Embryonic facial prominence (tissue), 1 donor: Measurements from ENCODE around the gene SGCG.
"Not testable (repeated sequence)": the region's sequence is repeated elsewhere in the genome, so short reads cannot be mapped to it uniquely, and the experiment has no call there.

Experiments used
- DNase-seq: peaks from one replicate; pipeline ENCODE4 v3.0.0-alpha.2; 2016; ENCODE audit errors: extremely low spot score

The SGCG gene

DNA sequence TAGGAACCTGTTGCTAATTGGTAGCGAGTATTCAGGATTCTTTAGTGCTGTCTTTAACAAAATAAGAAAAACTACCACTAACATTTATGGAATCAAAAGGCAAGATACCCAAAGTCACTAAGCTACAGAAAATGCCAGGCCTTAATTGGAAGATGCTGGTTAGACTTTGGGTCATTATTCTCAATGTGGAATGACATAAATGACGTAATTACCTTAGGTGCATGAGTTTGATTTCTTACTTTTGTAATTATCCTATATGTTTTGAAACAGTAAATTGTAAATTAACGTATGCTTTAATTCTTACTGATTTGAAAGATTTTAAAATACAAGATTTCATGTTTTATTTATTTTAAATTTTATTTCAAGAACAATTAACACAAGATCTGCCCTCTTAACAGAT lies 25.0 kb downstream of the SGCG start:
- DNase-seq: no peak

DNA sequence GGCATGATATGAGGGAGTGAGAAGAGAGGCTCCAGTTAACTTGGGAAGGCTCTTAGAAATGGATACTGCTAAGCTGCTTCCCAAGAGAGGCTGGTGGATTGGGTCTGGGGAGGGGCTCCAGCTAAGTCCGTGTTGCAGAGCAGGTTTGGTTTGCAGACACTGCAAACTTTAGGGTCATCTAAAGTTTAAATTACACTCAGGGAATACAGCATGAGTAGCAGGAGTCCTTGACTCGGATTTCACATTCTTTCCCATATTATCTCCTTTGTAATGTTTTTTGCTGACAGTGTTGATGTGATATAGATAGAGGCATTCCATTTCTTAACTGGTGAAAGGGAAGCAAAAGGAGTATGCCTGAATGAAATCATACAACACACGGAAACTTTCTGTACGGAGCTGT lies 31.9 kb downstream of the SGCG start:
- DNase-seq: peak; percentile 31

DNA sequence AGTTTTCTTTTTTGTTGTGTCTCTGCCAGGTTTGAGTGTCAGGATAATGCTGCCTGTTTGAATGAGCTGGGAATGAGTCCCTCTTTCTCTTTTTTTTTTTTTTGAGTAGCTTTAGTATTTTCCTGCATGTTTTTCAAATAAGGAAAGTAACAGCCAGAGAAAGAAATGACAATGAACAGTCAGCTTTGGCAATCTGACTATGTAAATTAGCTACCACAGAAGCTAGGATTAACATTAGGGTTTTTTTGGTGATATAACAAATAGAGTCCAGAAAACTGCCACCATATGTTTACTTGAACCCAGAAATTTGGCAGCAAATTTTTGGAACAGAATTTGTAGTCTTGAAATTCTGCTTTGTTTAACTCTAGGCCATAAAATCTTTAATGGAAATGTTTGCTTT lies 50.5 kb downstream of the SGCG start:
- no peak for DNase-seq

DNA sequence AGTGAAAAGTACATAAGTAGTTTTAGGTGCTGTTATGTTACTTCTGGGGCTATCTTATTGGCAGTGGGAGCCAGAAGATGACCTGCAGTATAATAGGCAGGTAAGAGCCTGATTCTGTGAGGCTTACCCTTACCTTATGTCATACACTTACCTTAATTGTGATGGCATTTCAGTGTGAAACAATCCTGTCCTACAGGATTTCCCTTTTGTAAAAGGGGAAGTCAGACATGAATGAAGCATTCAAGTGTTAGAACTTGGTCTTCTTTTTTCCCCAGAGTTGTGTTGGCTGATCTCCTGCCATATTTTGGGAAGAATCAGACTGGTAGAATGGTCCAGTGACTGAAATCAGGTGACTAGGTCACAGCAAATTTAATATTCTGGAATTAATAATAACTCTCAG lies 55.2 kb downstream of the SGCG start:
- DNase-seq: no peak

DNA sequence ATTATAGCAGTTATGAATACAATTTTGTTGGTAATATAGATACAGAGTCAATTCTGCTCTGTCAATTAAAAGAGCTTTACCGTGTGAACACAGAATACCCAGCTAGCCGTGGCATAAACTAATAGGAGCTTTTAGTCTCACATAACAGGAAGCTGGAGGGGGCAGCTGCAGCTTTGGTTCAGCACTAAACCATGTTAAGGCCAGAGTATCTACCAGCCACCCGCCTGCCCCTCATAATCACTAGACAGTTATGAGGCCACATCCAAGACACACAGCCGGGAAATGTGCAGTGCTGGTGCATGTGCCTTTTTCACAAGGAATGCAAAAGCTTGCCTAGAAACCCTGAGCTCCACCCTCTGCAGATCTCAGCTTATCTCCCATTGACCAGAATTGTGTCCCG lies 62.3 kb downstream of the SGCG start:
- no peak for DNase-seq

DNA sequence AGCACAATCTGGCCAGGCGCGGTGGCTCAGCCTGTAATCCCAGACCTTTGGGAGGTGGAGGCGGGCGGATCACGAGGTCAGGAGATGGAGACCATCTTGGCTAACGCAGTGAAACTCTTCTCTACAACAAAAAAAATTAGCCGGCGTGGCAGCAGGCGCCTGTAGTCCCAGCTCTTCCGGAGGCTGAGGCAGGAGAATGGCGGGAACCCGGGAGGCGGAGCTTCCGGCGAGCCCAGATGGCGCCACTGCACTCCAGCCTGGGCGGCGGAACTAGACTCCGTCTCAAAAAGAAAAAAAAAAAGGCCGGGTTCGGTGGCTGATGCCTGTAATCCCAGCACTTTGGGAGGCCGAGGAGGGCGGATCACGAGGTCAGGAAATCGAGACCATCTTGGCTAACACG lies 67.6 kb downstream of the SGCG start:
- DNase-seq: not testable (repeated sequence)

DNA sequence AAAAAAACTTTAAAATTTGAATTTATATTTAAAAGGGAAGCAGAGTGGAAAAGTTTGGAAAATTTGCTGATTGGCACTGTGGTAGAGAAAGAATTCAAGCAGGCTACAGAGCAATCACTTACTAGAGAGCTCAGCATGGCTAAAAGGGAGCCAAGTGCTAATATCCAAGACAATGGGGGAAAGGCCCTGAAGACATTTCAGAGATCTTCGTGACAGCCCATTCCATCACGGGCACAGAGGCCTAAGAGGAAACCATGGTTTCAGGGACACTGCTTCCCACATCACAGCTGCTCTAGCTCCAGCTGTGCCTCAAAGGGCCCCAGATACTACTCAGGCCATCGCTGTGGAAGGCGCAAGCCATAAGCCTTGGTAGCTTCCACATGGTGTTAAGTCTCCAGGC lies 73.7 kb downstream of the SGCG start:
- no peak for DNase-seq

DNA sequence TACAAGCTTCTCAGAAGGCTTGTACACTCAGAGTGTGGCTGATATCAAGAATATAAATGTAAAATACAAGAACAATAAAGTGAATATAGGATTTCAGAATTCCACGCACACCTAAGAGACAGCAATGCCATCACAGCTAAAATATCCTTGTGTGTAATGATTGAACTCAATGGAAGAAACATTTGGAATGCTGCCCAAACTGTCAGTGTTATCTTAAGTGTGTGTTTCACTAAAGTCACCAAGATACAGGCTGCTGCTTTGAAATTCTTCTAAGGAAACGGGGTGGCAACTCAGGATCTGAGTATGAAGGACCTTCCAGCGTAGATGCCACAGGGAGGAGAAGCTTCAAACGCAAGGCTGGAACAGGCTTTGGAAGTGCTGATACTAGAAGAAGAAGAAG lies 86.8 kb downstream of the SGCG start:
- DNase-seq: no peak

DNA sequence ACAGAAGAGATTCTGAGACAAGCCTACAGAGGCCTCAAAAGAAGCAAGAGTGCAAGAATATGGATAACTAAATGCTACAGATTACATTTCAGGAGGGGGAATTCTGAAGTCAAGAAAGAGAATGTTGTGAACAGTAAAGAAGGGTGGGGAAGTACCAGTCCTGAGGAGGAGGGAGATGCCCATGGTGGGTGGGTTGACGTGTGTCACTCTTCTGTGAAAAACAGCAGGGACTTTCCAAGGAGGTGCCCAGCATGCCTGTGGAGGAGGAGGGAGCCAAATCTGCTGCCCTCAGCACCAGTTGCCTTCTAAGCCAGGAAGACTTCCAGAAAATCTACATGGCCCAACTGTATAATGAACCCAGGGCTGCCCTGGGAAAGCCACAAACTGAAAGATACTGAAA lies 87.7 kb downstream of the SGCG start:
- DNase-seq: no peak

DNA sequence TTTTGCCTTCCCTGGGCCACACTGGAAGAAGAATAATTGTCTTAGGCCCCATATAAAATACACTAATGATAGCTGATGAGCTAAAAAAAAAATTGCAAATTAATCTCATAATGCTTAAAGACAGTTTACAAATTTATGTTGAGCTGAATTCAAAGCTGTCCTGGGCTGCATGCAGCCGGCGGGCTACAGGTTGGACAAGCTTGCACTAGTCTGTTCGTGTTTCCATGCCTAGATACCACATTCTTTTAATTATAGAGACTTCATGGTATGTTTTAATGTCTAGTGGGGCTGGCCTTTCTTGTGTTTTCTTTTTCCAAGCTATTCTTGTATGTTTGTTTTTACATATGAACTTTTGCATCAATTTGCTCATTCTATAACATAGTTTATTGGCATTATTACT lies 90.6 kb downstream of the SGCG start:
- DNase-seq: no peak

DNA sequence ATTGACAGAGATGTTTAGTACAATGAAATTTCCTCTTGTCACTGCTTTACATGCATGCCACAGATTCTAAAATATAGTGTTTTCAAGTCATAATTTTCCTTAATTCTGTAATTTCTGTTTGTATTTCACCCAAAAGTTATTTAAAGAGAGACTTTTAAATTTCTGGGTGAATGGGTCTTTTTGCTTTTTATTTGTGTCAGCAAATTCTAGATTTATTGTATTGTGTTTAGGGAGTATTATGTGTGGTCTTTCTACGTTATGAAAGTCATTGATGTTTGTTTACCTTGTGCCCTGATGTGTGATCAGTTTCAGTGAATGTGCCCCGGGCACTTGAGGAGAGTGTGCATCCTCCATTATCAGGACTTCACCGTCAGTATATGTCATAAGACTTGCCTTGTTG lies 92.7 kb downstream of the SGCG start:
- DNase-seq: no peak

DNA sequence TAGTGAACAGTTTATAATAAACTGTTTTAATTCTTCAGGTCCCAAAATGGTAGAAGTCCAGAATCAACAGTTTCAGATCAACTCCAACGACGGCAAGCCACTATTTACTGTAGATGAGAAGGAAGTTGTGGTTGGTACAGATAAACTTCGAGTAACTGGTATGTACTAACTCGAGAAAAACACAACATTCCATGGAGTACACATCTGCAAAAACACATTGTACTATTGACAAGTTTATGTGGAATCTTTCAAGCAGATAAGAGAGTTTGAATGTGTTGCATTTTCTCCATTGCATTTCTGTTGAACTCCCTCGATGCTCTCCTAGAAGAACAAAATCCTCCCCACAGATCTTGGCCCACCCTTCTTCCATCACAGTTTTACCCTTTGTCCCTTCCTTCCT lies 98.5 kb downstream of the SGCG start:
- DNase-seq: no peak

DNA sequence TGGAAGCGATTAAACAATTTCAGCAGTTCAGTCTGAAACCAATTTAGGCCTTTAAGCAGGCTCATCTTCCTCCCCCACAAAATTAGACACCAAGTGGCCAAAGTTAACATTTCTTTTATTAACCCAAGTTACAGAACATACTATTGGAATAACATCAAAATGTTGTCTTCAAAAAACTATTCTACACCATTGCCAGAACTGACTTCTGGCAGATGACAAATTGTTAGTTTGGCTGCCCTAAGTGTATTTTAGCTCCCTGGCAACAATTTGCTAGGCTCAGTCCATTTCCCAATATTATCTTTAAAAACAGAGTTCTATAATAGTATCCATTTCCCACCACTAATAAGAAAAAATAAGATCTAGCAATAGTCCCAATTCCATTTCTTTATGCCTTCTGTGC lies 107.8 kb downstream of the SGCG start:
- DNase-seq: no peak

DNA sequence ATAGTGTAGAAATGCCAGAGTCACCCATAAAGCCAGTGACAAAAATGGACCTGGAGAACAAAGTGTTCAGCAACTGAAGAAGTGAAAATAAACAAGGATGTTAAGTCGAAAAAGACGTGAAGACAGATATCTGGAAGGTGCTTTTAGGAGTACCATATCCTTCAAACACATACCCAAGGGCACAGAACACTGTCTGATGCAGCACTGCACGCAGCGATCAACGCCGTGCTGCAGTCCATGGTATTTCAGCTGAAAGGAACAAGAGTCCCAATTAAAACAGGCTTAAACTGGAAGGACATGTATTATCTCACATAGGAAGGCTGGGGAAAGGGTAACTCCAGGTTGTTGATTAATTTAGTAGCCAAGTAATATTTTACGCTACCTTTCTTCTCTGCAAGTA lies 108.2 kb downstream of the SGCG start:
- DNase-seq: no peak

DNA sequence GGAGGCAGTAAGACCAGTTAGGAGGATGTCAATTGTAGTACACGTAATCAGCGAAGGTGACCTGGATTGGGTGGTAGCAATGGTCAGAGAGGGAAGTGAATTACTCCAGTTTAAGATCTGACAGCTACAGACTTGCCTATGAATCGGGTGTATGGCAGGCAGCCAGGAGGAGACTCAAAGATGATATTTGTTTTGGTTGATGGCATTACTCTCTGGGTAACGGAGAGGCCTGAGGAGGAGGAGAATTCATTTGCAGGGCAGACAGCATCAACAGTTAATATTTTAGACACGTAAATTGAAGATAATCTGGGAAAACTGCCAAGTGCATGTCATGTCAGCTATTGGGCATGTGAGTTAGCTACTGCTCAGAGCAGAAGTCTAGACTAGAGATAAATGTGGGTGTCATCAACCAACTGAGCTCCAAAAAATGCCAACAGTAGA lies 109.2 kb downstream of the SGCG start:
- DNase-seq: peak; percentile 22

DNA sequence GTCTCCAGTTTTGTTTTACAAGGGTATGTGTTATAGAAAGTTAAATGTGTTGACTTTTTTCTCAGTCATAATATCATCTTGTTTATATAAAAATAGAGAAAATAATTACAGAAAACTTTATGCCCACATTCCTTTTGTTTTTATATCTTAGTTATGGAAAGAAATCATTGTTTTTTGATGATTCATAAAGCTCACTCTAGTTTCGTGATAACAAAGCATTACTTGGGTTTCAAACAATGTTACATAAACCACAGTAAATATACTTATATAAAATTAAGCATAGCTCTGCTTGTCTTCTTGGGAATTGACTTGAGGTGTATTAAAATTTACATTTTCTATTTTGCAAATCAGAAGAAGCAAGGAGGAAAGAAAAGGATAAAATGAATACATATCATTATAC lies 111.8 kb downstream of the SGCG start:
- DNase-seq: no peak

DNA sequence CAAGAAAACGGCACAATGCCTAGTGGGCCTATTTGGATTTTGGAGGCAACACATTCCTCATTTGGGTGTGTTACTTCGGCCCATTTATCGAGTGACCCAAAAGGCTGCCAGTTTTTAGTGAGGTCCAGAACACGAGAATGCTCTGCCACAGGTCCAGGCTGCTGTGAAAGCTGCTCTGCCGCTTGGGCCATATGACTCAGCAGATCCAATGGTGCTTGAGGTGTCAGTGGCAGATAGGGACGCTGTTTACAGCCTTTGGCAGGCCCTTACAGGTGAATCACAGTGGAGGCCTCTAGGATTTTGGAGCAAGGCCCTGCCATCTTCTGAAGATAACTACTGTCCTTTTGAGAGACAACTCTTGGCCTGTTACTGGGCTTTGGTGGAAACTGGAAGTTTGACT lies 134.1 kb downstream of the SGCG start:
- DNase-seq: not testable (repeated sequence)

DNA sequence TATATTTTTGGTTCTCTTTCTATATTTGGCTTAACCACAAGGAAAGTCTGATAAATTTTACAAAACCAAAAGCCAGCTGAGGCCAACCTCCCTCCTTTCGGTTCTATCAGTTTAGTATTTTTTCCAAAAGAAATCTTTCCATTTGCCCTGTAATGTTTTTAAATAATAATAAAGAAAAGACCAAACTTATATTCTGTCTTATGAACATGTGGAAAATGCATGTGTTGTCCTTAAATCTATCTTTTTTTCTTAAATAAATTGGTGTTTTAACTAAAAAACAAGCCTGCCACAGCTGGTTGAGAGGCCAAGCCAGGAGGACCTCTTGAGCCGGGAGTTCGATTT lies 139.1 kb downstream of the SGCG start:
- DNase-seq: no peak

DNA sequence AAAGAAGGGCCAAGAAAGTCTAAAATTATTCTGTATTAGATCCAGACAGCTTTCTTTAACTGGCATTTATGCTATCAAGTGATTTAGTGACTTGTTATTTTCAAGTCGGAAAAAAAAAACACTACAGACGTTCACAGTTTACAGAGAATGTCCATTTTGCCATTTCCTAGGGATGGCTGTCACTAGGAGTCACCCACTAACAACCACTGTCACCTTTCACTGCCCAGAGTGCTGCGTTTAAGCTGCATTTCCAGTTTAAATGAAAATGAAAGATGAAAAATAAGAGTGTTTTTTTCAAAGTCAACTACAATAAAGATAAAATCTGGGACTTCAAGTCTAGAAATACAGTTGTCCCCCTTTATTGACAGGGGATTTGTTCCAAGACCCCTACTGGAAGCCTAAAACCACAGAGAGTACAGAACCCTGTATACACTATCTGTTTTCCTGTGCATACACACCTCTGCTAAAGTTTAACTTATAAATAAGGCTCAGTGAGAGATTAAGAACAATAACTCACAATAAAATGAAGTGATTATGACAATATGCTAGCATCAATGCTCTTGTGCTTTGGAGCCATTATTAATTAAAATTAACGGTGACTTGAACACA lies 140.3 kb downstream of the SGCG start:
- no peak for DNase-seq

DNA sequence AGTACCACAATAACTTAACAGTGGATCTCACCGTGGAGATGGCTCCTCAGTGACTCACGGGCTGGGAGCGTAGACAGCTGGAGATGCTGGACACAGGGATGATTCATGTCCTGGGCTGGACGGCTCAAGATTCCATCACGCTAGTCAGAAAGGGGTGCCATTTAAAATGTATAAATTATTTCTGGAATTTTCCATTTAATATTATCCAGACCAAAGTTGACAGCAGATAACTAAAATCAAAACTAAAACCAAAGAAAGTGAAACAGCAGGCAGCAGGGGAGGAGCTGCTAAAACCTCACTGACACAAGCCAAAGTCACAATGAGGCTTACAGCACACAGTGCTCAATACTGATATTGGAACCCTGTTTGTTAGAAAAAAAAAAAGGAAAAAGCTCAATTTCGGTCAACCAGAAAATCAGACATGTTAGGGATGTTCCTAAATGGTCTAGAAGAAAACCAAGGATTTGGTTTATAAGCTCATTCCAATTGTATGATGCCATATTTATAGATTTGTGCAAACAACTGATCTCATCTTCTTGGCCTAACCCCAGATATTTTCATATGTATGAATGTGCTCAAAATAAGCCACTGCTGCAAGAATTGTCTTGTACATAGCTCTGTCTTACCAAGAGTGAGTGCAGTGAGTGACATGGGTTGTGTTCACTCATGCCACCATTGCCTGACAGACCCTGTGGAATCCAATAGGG lies 140.9 kb downstream of the SGCG start:
- DNase-seq: no peak

DNA sequence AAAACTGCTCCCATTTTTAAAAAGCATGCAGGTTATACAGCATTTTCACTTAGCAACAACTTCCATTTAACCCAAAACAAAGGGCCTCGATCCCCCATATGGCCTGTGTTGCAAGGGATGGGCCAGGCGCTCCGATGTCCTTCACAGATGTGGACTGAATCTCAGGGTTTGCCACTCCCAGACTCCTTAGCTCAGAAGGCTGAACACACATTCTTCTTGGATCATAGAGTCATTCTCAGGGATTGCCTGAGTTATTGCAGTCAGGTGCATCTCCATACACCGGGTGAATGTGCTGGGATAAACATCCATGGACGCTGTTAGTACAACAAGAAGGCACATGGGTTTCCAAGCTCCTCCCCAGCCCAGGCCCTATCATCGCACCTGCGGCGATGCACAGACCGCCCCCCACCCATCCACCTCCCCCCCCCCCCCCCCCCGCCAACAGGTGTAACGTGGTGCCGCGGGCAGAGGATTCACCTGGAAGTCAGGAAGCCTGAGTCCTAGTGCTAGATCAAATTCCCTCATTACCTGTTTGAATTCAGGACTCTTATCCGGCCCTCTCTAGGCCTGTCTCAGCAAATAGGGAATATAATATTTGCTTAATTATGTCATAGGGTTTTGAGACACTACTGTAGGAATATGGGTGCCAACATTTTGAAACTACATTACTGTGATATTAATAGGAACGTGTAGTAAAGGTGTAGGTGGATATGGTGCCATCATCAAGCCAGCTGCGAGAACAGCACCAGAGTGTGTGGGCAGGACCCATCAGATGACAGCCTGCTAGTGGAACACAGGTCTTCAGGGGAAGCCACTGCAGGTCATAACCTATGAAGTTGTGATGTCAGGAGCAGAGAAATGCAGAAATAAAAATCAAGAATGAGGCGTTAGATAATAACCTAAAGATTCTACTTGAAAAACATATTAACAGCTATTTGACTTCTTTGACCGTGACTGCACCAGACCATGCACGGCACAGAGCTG lies 141.9 kb downstream of the SGCG start:
- no peak for DNase-seq

DNA sequence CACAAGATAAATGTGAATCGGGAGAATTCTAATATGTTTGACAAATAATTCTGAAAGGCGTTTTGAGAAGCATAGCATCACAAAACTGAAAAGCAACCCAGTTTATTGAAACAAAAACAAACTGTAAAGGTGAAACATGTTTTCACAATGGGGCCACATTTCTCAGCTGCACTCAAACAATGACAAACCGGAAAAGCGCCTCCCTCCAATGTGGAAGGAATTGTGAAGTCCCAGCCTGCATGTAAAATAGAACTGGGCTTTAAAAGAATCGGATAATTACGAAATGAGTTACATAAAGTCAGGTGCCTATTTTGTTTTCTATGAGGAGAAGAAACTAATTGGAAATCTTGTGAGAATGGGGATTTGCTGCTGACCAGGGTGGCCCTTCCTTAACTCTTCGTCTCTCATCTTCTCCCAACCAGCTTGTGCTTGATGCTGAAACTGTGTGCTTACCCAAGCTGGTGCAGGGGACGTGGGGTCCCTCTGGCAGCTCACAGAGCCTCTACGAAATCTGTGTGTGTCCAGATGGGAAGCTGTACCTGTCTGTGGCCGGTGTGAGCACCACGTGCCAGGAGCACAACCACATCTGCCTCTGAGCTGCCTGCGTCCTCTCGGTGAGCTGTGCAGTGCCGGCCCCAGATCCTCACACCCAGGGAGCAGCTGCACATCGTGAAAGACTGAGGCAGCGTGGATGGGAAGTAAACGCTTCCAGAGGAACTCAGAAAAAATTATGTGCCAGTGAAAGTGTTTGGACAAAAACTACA lies 143.3 kb downstream of the SGCG start:
- no peak for DNase-seq
